ENCODE measurements around the gene PJA2.
"Not testable (repeated sequence)": the region's sequence is repeated elsewhere in the genome, so short reads cannot be mapped to it uniquely, and the experiment has no call there.

PJA2 gene

GRCh38 chr5:109307456-109307855 lies 102.3 kb downstream of the PJA2 start:
- no peak for DNase-seq

- DNase-seq, result peak; percentile 67
Measured at GRCh38 chr5:109305352-109305751, 104.4 kb downstream of the PJA2 start.

DNA sequence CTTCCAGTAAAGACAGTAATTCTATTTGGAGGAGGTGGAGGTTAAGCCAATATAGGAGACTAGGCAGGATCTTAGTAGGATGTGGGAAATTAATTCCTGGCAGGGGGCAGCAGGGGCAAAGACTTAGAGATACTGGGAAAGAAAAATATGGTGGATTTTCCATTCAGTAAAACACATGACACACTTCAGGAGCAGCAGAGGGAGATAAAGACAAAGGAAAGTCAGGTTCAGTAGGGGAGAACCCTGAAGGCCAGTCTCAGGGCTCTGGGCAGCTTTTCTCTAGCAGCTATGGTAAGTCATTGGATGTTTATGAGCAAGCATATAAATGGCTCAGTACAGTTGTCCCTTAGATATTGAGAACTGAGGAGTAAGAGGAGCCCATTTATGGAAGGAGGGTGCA lies 105.5 kb downstream of the PJA2 start:
- DNase-seq, result no peak

DNA sequence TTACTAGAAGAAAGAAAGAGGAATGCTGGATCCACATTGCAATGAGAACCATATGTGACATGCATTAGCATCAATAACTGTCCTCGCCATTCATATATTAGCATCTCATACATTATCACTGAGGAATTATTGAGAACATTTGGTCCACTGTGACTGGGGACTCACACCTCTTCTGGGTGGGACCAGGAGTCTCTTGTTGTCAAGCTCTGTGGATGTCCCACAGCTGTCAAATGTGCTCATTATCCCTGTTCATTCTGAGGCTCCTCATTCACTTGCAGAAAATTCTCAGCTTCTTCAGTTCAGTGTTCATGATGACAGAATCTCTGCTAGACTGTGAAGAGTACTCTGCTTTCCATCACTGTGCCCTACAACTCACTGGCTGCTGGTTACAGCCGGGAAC lies 109.4 kb downstream of the PJA2 start:
- DNase-seq, result no peak

- no peak for DNase-seq
Measured at GRCh38 chr5:109299557-109299956, 110.2 kb downstream of the PJA2 start.

GRCh38 chr5:109298794-109299193 lies 111.0 kb downstream of the PJA2 start:
- DNase-seq, result no peak

DNA sequence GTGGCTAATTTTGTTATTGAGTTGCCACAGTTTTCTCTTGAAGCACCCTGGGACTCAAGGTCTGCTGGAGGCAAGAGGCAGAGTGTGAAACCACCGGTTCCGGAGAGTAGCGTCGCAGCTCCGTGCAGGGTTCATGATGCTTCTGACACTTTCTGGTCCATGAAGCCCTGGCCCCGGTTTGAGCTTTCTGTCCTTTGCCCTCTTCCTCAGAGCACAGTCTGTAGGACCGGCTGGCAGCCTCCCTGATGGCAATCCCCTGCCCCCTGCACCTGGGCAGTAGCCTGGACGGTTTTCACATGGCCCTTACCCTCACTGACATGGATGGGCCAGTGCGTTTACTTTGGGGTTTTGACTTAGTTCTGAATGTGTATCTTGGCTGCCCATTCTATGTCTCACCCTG lies 111.9 kb downstream of the PJA2 start:
- no peak for DNase-seq

GRCh38 chr5:109291090-109291489 lies 118.7 kb downstream of the PJA2 start:
- no peak for DNase-seq

- DNase-seq, result no peak
Measured at GRCh38 chr5:109290231-109290630, 119.5 kb downstream of the PJA2 start.

DNA sequence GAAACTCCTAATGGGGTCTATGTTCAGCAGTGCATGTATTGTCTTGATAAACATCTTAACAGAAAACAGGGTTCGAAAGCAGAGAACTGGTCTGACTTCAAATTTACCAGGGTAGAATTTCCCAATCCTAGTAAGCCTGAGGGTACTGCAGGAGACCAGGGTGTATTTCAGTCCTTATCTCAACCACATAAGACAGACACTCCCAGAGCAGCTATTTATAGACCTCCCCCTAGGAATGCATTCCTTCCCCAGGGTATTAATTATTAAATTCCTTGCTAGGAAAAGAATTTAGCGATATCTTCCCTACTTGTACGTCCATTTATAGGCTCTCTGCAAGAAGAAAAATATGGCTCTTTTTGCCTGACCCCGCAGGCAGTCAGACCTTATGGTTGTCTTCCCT lies 123.1 kb downstream of the PJA2 start:
- DNase-seq, result not testable (repeated sequence)
